HG03175 (cell line): ENCODE data around the gene LRRC3.
"Not testable (repeated sequence)": the region's sequence is repeated elsewhere in the genome, so short reads cannot be mapped to it uniquely, and the experiment has no call there.

Source experiments
- ATAC-seq: cut with Tn5 transposase; IDR thresholded peaks from one replicate; pipeline ENCODE4 v1.9.1; 2021; ENCODE audit warnings: mild to moderate bottlenecking, moderate library complexity; ENCODE audit not compliant: unreplicated experiment

Gene LRRC3

DNA sequence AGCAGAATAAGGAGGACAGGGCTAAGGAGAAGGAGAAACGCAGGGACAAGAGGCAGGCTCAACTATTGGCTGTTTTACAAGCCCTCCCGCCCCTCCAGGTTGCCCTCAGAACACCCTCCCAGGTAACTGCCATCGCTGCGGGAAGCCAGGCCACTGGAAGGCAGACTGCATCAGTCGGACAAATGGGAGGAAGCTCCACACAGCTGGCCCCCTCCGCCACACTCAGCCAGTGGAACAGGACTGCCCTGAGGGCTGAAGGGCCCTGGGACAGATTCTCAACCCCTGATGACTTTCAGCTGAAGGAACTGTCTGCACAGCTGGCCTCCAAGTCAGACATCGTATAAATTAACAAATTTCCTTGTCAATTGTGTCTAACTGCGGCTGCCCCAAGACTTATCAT, 21.8 kb downstream of the LRRC3 start:
- no peak for ATAC-seq

DNA sequence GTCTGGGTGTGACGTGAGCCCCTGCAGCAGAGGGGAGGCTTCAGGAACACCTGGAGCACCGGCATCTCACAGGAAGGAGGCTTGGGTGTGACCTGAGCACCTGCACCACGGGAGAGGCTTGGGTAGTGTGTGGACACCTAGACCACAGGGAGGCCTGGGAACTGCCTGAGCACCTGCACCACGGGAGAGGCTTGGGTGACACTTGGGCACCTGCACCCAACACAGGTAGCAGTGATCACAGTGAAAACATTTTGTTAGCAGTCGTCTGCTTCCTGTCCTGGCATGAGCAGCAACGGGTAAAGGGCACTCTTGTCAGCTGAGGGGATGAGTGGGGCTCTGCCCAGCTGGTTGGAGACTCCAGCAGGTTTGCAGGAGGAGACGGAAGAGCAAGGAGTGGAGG, 22.4 kb downstream of the LRRC3 start:
- no peak for ATAC-seq

DNA sequence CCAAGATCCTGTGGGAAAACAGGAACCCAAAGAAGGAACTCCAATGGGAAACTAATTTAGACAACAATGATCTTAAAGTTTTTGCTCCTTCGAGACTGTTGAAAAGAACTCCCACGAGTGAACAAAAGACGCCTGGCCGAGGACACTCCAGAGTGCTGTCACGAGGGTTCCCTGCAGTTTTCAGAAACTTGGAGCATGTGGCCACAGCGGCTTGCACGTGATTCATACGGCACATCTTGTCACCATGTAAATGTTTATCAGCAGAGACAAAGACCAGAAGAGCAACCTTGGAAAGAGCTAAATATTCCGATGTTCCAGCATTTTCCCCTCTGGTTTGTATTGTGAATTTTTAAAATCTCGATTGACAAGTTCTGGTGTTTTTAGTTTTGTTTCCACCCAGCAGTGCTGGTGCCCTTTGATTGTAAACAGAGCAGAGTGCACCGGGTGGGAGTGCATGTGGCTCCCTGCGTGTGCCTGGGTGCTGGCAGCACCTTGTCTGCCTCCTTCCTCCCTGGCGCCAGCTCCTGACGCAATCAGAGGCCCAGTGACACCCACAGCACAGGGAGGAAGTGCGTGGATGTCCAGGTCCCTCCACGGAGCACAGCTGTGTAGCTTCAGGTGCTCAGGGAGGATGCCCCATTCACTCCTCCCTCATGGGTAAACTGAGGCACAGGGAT, 23.0 kb downstream of the LRRC3 start:
- no peak for ATAC-seq

DNA sequence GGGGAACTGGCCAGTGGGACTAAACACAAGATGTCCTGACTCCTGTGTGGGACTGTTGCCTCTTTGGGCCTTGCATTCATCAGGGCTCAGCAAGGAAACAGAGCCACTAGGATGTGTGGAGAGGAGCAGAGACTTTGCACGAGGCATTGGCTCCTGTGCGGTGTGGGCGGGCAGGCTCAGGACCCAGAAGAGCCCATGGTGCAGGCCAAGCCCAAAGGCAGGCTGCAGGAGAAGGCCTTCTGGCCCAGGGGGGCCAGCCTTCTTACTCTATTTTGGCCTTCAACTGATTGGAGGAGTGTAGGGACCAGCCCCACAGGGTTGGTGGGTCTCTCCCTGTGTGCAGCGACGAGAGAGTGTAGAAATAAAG, 23.5 kb downstream of the LRRC3 start:
- ATAC-seq, result no peak

DNA sequence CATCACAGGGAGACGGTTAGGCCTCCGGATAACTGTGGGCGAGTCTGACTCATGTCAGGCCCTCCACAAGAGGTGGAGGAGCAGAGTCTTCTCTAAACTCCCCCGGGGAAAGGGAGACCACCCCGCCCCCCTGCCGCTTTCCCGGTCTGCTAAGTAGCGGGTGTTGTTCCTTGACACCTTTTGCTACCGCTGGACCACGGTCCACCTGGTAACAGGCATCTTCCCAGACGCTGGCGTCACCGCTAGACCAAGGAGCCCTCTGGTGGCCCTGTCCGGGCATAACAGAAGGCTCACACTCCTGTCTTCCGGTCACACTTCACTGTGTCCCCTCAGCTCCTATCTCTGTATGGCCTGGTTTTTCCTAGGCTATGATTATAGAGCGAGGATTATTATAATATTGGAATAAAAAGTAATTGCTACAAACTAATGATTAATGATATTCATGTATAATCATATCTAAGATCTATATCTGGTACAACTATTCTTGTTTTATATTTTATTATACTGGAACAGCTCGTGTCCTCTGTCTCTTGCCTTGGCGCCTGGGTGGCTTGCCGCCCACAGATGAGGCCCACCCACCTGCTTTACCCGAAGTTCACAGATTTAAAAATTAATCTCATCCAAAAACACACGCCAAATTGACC, 24.4 kb downstream of the LRRC3 start:
- not testable (repeated sequence) for ATAC-seq

DNA sequence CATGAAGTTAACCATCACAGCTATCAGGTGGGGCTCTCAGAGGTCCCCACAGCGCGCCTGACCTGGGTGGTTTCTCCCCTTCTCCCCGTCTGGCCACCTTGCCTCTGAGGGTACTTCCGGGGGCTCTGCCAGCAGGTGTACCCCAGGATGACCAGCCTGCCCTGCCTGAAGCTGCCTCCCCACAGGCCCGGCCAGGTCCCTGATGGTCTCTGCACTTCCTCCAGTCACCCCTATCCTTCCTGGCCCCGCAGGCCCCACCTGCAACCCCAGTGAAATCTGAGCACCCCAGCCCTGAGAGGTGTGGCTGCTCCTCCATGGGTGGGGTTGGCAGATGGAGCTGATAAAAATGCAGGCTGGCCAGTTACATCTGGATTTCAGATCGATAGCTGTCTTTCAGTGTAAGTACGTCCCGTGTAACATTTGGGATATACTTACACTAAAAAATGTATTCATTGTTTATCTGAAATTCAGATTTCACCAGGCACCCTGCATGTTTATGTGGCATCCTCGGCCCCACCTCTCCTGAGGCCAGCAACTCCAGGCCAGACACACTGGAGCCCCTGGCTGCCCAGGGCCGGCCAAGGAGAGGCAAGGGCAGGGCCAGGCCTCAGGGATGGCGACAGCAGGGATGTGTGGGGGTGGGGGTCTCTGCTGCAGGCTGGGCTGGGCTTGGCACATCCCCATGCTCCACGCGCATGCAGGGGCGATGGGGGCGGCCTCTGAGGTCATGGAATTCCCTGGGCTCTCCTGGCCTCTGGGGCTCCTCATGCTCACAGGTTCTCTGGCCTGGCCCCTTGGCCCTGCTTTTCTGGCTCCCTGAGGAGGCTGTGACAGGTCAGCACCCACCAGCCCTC, 25.1 kb downstream of the LRRC3 start:
- no peak for ATAC-seq

DNA sequence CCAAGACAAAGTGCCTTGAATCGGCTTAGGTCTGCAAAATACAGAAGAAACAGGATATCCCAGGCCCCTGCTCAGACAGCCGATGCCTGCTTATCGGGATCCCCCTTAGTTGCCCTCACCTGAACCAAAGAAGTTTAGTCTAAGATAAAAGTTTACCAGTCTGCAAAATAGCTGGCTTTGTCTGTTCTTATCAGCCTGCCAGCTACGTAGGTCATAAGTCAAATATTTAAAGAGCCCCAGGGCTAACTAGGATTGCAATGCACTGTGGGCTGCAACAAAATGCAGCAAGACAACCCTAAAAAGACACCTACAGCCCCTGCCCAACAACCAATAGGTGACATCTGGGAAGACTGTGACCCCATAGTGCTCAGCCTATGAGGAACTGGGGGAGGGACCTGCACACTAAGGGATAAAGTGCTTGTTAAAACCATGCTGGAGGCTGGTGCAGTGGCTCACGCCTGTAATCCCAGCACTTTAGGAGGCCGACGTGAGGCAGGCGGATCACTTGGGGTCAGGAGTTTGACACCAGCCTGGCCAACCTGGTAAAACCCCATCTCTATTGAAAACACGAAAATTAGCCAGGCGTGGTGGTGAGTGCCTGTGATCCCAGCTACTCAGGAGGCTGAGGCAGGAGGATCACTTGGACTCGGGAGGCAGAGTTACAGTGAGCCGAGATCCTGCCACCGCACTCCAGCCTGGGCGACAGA, 27.4 kb downstream of the LRRC3 start:
- ATAC-seq, result no peak

DNA sequence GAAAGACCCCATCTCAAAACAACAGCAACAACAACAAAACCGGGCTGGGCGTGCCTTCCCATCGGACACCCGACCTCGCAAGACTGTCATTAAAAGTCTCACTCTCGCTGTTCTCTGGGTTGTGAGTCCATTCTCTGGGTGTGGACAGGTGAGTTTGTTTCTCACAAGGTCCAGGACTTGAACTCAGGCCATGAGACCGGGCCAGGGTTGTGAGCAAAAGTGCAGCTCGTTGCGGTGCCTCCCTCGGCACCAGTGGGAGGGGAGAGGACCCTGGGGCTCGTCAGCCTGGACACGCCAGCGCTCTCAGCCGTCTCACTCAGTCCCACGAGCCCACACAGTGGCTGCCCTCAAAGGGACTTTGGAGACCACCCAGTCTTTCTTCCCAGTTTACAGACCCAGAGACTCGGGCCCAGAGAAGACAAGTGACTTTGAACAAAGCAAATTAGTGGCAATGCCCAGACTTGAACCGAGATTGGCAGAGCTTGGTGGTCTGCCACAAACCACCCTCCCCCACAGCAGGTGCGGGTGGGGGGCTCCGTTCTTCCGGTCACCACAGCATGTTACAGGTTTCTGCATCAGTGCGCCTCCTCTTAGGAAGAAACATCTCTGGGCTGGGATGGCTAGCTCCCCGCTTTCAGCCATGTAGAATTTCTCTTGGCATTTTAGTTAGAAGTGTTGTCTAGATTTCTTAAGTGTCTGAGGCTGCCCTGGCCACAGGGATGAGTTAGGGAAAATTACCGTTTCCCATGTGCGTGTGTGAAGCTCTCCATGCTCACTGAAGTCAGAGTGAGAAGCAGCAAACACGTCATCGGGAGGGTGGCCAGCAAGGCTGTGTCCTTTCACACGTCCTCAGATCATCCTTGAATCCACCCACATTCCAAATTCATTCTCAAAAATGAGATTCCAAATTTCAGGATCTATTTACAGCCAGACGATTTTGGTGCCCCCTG, 28.3 kb downstream of the LRRC3 start:
- ATAC-seq, result no peak

DNA sequence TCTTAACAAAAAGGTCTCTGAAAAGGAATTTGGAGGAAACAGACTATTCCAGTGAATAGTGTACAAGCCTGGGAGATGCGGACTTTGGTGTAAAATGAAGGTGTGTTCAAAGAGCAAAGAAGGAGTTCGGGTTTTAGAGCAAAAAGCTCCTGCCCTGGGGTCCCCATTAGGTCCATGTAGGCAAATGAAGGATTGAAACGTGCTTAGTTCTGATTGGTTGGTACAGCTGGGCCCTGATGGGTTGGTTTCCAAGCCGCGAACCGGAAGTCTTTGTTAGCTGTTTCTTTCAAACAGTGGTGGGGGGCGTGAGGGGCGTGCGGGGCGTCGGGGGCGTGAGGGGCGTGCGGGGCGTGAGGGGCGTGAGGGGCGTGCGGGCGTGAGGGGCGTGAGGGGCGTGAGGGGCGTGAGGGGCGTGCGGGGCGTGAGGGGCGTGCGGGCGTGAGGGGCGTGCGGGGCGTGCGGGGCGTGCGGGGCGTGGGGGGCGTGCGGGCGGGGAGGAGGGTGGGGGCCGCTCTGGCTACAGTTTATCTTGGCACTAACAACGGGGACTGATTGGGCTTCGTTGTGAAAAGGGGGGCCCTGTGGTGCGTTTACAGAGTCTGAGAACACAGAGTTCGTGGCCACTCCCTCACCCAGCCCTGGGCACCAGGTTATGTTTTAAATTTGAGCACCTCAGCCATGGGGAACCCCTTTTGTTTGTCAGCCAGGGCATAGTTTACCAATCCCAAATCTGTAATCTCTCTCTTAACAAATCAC, 29.4 kb downstream of the LRRC3 start:
- no peak for ATAC-seq

DNA sequence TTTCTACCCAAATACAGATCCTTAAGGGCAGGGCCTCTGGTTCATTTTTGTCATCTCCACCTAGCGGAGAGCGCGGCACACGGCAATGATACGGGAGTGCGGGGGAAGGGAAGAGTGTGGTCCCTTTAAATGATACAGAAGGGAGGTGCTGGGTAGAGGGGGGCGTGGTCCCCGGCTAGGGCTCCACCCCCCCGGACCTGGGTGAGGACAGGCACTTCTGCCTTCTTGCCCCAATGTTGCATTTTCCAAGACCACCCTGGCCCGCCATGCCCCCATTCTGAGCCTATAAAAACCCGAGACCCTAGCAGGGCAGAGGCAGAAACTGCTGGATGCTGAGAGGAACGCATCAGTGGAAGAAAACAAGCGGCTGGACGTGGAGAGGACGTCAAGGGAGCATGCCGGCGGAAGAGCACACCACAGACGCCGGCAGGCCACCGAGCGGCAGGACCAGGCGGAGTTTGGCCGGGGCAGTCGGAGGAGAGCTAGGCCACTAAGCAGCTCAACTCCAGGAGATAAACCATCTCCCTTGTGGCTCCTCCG, 30.0 kb downstream of the LRRC3 start:
- no peak for ATAC-seq

DNA sequence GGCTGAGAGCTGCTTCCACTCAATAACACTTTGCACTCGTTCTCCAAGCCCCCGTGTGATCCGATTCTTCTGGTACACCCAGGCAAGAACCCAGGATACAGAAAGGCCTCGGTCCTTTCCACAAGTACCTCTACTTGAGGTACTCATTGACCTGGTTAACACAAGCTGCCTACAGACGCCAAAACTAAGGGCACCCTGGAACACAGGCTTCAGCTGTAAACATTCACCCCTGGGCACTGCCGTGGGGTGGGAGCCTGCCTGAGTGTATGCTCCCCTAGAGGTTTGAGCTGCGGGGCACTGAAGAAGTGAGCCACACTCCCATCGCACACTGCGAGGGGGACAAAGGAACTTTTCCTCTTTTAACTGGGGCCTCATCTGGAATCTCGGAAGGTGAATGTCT, 30.5 kb downstream of the LRRC3 start:
- no peak for ATAC-seq

DNA sequence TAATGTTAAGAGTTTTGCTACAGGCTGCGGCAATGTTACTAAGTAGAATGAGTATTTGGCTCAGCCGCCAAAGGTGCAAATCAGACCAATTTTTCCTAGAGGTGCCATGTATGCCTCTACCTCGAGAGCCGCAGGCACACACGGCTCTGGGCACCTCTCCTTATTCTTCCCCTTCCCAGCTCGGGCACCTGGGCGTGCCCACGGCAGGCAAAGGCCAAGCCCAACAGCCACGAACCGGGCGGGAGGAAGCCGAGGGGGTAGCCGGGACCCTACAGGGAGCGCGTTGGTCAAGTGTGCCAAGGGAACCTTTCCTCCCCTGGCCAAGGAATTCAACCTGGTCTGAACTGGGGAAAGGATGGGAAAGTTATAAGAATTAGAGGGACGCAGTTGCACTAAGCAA, 31.0 kb downstream of the LRRC3 start:
- no peak for ATAC-seq

DNA sequence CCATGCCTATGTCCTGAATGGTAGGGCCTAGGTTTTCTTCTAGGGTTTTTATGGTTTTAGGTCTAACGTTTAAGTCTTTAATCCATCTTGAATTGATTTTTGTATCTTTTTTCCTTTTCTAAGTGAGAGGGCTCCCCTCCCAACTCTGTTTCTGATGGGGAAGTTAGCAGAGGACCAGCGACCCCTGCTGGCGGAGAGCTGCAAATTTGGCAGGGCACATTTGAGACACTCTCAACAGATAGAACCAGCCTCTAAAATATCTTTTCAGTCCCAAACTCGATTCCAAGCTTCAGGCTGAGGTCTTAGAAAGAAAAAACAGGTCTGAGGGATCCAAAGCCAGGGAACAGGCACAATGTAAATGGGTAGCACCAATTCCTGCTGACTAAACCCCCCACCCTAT, 32.5 kb downstream of the LRRC3 start:
- no peak for ATAC-seq

DNA sequence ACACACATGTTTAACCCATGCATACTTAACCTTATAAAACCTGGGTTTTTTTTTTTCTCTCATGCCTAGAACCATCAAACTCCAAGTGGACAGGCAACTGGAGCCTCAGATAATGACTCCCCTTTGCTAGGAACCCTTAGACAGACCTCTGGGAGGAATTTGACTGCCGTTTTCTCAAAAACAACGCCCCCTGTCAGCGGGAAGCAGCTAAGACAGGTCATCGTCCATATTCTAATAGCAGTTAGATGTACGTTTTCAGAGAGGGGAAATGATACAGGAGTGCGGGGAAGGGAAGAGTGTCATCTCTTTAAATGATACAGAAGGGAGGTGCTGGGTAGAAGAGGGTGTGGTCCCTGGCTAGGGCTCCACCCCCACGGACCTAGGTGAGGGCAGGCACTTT, 34.7 kb downstream of the LRRC3 start:
- ATAC-seq, result no peak

DNA sequence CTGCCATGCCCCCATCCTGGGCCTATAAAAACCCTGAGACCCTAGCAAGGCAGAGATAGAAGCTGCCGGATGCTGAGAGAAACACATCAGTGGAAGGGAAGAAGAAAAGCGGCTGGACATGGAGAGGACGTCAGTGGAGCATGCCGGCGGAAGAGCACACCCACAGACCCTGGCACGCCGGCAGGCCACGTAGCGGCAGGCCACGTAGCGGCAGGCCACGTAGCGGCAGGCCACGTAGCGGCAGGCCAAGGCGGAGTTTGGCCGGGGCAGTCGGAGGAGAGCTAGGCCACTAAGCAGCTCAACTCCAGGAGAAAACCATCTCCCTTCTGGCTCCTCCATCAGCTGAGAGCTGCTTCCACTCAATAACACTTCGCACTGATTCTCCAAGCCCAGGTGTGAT, 35.1 kb downstream of the LRRC3 start:
- no peak for ATAC-seq

DNA sequence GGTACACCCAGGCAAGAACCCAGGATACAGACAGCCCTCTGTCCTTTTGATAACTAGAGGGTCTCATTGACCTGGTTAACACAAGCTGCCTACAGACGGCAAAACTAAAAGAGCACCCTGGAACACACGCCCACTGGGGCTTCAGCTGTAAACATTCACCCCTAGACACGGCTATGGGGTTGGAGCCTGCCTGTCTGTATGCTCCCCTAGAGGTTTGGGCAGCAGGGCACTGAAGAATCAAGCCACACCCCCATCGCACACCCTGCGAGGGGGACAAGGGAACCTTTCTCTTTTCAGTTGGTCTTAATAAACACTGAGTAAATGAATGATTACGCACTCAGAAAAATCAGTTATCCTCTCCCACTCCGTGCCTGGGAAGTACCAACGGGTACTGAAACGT, 35.5 kb downstream of the LRRC3 start:
- no peak for ATAC-seq

DNA sequence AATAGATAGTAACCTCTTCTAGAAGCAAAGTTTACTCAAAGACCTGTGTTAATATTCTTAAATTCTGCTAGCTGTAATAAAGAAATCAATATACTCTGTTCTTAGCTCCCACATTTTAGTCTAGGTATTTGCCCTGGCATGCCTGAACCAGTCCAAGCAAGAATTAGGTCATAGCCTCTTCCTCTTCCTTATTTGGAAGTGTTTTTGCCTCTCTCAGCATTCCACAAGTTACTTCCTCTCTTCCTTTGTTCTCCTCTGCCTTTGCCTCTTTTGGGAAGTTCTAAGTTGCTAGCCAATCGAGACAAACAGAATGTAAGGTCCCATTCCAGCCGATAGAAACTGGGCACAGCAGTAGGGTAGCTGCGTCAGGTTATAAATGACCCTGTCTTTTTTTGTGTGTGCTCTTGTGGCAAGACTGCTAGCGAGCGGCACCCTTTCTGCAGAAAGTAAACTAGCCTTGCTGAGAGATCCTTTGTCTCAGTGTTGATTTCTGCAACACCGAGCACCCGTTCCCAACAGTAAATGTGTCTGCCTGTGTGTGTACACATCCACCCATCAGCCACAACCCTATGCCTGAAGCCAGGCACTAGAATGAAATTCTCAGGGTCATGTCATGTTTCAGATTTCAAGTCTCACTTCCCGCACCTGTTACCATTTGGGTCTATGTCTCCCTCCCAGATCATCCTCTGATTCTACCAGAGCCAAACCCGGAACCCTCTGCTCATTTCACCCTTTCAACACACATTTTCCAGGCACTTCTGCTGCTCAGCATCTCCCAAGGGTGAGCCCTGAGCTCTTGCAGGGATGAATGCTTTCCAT, 37.5 kb downstream of the LRRC3 start:
- no peak for ATAC-seq

DNA sequence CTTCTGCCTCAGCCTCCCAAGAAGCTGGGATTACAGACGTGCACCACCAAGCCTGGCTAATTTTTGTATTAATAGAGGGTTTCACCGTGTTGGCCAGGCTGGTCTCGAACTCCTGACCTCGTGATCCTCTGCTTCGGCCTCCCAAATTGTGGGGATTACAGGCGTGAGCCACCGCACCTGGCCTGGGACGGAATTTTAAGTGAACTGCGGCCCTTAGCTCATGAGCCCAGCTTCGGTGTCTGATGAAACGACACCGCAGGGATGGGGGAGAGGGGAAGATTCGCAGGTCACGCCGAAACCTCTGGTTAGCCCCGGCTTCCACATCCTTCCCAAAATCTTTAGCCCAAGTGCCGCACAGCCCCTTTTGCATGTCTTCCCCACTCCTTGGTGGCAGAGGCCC, 39.1 kb downstream of the LRRC3 start:
- no peak for ATAC-seq

DNA sequence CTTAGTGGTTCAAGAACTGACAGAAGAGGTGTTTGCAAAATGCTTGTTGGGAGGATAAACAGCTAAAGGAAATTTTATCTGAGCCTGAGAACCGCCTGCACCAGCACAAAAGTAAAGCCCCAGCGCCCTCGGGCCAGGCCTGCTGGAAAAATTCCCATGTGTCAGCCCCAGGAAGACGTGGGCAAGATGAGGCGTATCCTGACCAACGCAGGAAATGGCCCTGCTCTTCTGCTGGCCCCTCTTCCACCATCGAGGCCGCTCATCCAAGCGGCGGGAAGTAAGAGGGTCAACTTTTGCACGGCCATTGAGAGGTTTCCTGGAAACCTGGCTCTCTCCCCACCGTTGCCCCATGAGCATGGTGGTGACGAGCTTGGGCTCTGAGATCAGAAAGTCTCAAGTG, 39.6 kb downstream of the LRRC3 start:
- ATAC-seq, result no peak
